SKM-1 (cell line): ENCODE data around the gene TRNAU1AP.
A peak's percentile ranks its signal among the peaks of the same experiment; 100 is the strongest.
"Not testable (repeated sequence)": the region's sequence is repeated elsewhere in the genome, so short reads cannot be mapped to it uniquely, and the experiment has no call there.

ENCODE experiments used
- DNase-seq: peaks from one replicate; lab custom pipeline; 2025; ENCODE audit not compliant: unreplicated experiment; lab: John Stamatoyannopoulos, UW

TRNAU1AP gene

DNA sequence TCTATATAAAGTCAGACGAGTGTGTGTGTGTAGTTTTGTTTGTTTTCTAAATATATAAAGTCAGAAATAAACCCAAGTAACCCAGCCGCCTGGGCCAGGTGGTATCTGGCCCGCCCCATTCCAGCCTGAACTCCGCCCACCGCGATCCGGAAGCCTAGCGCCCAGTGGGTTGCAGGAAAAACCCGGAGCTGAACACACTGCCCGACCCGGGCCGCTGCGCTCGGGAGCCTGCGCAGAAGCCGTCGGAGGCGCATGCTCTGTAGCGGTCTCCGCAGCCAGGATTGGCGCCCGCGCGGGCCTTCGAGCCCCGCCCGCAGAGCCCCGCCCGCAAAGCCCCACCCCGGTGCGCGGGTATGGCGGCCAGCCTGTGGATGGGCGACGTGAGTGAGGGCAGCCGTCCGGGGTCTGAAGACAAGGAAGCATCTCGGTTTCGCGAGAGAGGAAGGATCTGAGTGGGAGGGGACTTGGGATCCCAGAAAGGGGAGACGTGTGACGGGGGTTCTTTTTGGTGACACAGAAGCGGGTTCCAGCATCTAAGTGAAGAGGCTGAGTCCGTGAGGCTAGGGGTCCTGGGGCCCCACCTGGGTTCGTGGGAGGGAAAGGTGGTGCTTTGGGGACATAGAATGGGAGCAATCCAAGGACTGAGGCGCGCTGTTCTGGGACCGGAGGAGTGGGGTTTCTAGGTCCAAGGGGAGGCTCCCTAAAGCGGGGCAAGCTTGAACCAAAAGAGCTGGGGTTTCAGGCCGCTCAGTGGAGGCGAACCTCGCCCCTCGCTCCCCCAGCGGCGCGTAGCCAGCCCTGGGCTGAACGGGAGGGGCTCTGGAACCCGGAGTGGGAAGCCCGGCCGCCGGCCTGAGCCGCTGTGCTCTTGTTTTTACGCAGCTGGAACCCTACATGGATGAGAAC, at the start of gene TRNAU1AP:
Gene TRNAU1AP, plus strand, starts transcription at position 328 of the 906 bp plus-strand sequence. Its CDS starts 26 bp downstream, at position 354.
- peak; percentile 91 for DNase-seq

DNA sequence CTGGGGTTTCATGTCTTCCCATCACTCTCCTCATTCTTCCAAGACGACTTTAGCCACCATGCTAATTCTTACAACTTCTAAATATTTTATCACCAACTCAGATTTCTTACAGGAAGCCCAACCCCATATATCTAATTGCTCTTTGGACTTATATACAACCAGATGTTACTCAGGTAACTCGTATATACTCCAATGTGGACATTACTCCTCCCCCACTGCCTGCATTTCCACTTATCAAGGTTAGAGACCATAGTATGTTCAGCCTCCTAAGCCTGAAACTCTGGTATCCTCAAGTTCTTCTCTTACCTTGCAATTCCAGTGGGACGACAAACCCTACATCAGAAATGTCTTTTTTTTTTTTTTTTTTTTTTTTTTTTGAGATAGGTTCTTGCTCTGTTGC, 49.8 kb upstream of the TRNAU1AP start:
- DNase-seq, result no peak

DNA sequence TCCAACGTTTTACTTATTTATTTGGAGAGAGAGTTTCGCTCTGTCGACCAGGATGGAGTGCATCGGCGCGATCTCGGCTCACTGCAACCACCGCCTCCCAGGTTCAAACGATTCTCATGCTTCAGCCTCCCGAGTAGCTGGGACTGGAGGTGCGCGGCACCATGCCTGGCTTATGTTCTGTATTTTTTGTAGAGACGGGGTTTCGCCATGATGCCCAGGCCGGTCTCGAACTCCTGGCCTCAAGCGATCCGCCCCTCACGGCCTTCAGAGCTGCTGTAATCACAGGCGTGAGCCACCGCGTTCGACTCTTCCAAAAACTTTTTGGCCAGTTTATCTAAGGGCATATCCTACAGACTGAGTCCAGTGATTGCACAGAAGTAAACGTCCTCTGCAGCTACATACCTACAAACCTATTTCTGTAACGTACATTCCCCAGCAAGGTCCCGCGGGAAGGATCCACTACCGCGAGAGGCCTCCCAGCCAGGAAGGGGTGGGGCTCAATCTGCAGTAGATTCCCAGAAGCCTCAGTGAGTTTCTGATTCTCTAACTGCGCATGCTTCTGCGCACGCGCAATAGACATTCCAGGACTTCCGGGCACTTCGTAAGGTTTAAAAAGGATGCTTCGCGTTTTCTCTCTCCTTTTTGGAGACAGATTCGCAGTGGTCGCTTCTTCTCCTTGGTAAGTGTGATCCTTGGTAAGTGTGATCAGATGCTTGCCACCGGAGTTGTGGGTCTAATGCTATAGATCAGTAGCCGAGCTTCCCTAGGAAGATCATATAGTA, 47.3 kb upstream of the TRNAU1AP start, which contains the start of gene RCC1:
Gene RCC1, plus strand, starts transcription at position 638 of the 782 bp plus-strand sequence. CDS start 23,824 bp downstream, outside the sequence.
- DNase-seq, result peak; percentile 97

DNA sequence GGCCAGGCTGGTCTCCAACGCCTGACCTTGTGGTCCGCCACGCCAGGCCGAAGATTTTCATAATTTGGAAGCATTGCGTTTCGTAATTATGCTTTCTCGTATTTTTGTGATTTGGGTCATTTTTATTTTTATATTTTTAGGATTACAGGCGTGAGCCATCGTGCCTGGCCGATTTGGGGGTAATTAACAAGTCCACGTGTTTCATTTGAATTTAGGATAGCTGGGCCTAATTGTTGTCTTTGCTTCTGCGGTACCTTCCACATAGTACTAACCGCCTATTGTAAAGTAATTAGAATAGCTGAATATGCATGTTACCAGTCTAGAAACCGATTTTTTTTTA, 46.0 kb upstream of the TRNAU1AP start:
- DNase-seq, result no peak

DNA sequence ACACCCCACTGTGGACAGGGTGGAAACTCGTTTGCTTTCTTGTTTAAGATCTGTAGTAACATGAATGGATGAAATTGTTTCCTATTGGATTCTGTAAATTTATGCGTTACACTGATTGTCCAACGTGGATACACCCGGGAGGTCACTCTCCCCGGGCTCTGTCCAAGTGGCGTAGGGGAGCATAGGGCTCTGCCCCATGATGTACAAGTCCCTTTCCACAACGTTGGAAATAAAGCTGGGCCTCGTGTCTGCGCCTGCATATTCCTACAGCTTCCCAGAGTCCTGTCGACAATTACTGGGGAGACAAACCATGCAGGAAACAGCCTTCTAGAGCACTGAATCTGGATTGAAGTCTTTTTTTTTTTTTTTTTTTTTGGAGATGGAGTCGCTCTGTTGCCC, 45.6 kb upstream of the TRNAU1AP start:
- DNase-seq, result no peak

DNA sequence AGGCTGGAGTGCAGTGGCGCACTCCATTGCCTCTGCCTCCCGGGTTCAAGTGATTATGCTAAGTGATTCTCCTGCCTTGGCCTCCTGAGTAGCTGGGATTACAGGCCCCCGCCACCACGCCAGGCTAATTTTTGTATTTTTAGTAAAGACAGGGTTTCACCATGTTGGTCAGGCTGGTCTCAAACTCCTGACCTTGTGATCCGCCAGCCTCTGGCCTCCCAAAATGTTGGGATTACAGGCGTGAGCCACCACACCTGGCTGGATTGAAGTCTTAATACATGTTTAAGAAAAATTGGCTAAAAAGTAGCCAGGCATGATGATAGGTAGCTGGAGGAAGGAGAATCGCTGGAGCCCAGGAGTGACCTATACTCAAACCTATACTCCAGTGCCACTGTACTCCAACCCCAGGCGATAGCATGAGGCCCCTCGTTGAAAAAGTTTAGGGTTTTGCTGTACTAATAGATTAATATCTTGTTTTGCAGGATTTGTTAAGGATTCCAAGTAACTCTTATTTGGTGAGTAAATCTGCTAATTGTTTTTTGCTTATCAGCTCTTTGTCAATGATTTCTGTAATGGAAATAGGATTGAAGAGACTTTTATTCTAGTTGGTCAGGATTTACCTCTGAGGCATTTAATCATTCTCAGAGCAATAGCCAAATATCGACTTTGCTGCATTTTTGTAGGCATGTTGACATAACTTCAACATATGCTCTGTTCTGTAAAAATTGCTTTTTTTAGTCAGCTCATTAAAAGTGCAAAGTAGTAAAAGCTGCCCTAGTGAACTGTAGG, 45.0 kb upstream of the TRNAU1AP start:
- no peak for DNase-seq

DNA sequence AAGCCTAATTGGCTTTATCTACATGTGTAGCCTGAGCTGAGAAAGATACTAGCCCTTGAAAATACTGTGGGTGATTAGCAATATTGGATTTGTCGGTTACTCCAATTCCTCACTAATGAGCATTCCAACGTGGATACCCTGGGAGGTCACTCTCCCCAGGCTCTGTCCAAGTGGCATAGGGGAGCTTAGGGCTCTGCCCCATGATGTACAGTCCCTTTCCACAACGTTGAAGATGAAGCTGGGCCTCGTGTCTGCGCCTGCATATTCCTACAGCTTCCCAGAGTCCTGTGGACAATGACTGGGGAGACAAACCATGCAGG, 44.5 kb upstream of the TRNAU1AP start:
- no peak for DNase-seq

DNA sequence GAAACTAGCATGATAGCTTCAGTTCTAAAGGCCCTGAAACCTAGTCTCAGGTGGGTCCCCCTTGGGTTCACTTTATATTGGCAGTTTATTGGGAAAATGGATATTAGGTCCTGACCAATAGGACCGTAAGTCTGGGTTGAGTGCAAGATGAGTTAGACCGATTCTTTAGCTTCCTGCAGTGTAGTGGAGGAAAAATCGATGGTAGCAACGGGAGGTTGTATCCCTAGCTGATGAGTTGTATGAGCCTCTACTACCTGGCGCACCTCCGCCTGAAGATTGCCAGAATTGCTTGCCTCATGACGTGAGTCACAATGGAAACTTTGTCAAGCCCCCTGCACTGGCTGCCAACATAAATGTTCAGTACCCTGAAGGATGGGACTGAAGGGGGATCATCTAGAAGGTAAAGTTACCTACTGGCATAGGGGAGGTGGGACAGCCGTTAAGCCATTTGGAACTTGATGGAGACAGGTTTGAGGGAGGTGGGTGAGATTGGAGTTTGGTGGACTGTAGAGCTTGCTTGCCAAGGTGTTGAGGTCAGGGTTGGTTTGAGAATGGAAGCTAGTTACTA, 43.1 kb upstream of the TRNAU1AP start:
- no peak for DNase-seq

DNA sequence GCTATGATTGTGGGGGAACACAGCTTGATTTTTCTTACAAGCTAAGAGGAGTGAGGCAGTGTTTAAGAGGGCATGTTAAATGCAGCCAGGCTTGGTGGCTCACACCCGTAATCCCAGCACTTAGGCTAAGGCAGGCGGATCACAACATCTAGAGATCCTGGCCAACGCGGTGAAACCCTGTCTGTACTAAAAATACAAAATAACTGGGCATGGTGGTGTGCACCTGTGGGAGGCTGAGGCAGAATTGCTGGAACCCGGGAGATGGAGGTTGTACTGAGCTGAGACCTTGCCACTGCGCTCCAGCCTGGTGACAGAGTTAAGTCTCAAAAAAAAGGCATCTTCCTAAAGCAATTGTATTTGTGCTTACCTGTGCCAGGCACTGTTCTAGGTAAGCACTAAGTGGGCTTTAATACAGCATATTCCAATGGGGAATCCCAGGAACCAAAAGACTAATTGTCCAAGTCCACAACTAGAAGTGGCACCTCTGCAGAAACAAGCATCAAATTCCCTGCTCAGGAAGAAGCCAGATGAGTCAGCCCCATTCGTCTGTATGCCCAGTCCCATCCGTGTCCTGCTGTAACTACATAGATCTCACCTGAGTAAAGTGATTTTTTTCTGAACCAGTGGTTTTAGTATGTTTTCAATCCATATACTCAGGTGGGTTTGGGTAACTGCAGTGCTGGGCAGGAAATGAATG, 42.5 kb upstream of the TRNAU1AP start:
- DNase-seq, result no peak

DNA sequence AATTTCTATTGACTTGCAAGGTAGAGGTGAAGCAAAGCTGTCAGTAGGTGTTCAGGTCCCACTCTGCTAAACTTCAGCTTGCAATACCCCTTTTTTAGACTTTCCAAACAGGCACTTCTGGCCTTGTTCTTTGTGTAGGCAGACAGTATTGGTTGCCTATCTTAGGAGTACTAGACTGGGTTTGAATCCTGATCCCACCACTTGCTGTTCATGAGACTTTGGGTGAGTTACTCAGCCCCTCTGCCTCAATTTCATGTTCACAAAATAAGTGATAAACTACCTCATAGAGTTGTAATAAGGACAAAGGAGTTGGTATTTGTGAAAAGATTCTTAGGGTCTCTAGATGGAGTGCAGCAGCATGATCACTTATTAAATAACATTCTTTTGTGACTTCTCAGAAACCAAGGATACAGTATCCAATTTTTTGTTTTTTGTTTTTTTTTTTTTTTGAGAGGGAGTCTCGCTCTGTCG, 41.9 kb upstream of the TRNAU1AP start:
- no peak for DNase-seq

DNA sequence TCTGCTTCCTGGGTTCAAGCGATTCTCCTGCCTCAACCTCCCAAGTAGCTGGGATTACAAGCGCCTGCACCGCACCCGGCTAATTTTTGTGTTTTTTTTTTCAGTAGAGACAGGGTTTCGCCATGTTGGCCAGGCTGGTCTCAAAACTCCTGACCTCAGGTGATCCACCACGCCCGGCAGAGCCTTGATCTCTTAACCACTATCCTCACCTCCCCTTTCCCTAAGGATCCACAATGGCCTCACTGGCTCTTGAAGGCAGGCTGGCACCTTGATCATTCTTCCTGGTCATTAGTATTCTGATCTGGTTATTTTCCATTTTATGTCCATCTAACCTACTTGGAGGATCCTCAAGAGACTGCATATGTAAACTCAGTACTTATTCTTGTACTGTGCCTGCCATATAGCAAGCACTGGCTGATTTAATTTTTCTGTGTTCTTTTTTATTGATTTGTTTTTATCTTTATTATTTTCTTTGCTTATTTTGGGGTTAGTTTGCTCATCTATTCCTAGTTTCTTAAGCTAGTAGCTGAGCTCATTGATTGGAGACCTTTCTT, 40.8 kb upstream of the TRNAU1AP start:
- DNase-seq, result no peak

DNA sequence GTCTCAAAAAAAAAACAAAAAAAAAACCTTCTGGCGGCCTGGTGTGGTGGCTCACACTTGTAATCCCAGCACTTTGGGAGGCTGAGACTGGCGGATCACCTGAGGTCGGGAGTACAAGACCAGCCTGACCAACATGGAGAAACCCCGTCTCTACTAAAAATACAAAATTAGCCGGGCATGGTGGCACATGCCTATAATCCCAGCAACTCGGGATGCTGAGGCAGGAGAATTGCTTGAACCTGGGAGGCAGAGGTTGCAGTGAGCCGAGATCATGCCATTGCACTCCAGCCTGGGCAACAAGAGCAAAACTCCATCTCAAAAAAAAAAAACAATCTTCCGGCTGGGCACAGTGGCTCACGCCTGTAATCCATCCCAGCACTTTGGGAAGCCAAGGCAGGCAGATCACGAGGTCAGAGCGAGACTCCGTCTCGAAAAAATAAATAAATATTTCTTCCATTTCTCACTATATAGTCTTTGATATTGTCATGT, 38.4 kb upstream of the TRNAU1AP start:
- DNase-seq, result not testable (repeated sequence)

DNA sequence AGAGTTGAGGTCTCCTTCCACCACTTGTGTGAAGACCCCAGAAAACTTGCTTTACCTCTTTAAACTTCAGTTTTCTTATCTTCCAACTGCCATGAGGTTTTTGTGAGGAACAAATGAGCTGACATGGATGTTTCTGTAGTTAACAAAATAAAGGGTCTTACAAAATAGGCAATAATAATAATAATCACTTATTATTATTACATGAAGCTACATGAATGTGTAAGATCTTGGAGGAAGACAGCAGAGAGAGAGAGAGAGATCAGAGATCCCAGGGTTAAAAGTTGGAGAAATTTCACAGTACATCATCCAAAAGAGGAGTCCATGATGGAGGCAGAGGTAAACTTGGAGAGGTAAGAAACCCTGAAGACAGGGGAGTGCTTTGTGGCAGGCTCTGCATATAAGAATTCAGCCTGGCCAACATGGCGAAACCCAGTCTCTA, 36.3 kb upstream of the TRNAU1AP start:
- no peak for DNase-seq

DNA sequence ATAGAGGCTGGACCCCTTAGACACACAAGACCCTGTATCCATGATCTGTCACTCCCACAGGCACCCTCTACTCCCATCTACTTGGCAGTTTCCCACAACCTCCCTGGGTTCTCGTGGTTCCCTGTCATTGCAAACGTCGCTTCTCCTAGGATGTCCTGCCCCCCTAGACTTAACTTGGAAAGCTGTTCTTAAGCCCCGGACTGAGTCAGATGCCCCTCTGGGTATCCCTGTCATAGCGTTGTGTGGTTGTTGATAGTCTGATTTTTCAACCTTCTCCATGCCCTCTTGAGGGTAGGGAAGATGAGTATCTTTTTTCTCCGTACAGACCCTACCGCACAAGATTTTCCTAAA, 35.3 kb upstream of the TRNAU1AP start:
- no peak for DNase-seq

DNA sequence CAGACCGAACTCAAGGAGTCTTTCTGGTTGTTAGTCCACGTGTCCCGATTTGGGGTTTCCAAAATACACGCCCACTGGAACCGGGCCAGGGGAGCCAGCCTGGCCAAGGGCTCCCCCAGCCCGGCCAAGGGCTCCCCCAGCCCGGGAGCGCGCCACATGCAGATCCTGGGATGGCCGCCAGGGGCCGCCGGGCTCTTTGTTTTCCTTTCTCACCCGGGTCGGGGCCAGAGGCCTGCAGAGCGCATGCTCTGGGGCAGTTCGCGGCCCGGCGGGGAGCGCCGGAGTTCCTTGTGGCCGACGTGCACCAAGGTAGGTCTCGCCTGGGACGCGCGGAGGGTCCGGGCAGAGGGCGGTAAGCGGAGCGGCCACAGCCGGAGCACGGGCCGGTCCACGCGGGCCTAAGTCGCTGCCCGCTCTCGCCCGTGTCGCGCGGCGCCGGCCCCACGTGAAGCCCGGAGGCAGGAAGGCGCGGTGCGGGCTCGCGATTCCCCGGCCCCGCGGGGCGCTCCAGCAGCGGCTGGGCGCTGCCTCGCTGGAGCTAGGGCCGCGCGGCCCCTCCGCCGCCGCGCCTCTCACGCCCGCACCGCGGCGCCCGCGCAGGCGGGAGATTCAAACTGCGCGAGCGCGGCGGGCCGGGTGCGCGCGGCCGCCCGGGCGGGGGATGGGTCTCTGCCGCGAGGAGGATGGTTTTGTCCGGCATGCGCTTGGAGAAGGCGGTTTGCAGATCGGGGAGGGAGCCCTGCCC, 34.7 kb upstream of the TRNAU1AP start:
- peak; percentile 76 for DNase-seq

DNA sequence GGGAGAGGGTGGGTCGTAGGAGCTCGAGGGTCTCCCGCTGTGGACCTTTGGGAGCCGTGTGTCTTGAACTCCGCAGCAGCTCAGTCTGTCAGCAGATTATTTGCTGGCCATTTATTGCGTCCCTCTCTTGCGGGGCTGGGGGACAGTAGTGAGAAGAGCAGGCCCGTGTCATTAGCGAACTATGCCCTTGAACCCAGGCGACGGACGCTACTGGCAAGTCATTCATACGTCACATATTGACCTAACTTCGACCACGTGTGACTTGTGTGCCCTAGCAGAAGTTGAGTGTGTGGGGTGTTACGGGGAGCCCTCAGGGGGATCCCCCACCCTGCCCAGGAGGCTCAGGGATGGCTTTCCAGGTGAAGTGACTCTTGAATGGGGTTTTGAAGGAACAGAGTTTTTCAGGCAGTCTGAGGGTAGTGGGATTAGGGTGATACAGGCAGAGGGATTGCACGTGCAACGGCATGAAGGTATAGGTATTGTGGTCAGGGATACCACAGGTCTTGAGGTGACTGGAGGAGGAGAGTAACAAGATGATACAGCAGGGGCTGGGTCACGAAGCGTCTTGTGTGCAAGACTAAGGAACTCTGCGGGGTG, 34.0 kb upstream of the TRNAU1AP start:
- DNase-seq, result no peak

DNA sequence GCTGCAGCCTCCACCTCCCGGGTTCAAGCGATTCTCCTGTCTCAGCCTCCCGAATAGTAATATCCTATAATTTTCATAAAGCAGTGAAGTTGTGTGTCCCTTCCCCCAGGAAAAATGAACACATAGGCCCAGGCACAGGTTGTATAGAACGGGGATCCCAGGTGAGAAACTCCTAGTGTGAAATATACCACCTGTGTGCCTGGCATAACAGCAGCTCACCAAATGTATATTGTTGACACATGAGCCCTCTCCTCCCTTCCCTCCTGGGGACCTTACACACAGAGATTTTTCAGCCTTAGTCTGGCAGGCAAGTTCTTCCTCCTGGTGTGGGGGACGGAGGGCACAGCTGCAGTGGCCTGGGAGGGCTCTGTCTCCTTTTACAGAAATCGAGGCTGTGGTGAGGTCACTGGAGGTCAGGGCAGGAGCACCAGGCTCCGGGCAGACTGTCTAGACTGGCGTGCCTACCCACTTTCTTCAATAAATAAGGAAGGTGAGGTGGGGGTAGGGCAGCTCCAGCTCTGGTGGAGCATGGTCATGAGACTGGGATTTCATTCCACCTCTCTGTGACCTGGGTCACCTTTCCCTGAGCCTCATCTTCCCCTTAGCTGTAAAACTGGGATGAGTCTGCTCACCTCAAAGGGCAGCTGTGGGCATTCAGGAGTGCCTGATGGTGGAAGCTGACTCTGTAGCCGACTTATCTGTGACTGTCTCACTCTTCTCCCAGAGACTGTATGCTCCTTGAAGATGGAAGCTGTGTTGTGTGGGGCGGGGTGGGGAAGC, 32.7 kb upstream of the TRNAU1AP start:
- no peak for DNase-seq

DNA sequence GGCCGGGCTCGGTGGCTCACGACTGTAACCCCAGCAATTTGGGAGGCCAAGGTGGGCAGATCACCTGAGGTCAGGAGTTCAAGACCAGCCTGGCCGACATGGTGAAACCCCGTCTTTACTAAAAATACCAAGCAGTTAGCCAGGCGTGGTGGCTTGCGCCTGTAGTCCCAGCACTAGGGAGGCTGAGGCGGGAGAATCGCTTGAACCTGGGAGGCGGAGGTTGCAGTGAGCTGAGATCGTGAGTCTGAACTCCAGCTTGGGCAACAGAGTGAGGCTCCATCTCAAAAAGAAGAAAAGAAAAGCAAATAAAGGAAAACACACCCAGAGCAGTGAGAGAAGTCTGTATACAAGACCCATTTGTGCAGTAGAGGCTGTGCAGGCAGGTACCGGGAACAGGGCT, 32.1 kb upstream of the TRNAU1AP start:
- not testable (repeated sequence) for DNase-seq
